Stimulated activated CD8-positive, alpha-beta memory T cell treated with anti-CD3 and anti-CD28 coated beads, Interleukin-7, amount 100 ng/mL, for 1 hour (primary cell): Measurements from ENCODE around the gene CDK5R2.
A peak's percentile ranks its signal among the peaks of the same experiment; 100 is the strongest.

Experiments
- DNase-seq, 2 donors: peaks; one replicate each; pipeline ENCODE4 v3.0.0-alpha.2; 2020; ENCODE audit warnings: low read depth in 2 of 2

The CDK5R2 gene

DNA sequence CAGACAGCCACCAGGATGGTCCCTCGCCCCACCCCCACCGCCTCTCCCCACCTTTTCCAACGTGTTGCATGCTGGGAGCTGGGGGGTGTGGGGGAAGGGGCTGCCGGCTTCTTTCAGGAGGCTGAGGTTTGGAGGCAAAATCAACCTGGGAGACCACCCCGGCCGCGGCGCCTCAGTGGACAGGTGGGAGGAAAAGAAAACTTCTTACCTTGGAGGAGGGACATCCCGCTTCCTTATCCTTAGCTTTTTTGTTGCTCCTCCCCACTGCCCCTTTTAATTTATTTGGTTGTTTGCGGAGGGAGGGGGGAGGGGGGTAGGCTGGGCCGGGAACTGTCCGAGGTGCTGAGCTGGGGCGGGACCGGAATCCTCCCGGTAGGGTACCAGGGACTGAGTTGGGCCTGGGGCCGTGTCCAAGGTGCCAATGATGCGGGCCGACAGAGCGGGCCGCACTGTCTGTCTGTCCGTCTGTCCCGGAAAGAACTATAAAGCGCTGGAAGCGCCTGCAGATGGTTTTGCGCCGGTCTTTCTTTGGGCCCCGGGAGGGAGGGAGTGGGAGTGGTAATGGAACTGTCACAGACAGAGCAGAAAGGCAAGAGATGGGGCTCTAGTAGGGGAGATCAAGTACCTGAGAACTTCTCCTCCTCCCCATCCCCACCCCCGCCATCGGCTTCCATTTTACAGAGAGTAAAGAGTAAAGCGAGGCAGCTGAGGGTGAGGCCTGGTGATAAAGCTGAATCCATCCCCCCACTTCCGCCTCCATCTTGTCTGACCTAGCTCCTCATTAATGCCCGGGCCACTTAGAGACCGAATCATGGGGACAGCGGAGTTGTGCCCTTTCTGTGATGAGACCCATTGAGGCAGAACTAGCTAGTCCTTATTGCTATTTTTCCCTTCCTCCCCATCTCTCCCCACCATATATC is 2.4 kb downstream of the CDK5R2 start:
- no peak for DNase-seq

DNA sequence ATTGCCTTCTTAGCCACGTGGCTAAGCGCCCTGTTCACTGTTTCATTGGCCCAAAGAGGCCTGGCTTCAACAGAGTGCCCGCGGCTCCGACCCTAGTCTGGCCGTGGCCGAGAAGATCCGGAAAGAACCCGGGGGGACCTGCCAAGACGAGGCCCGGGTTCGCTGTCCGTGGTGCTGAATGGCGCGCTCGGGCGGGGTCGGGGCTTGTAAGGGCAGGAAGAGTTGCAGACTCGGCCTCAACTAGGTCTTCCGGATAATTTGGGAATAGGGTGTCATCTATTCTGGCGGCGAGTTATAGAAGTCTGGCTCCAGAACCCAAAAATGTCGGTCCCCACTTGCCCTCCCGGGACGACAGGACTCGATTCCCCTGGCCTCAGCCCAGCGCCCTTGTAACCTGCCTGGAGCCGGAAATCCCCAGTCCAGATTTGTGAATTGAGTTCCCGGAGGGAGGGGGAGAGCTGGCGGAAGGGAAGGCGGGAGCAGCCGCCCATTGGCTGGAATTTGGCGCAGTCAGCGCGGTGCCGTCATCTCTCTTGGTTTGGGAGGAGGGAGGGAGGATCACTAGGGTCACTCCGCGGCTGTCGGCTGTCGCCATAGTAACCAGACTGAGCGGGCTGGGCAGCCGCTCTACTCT is 3.5 kb downstream of the CDK5R2 start:
- DNase-seq: peak; percentile 23 to 37

DNA sequence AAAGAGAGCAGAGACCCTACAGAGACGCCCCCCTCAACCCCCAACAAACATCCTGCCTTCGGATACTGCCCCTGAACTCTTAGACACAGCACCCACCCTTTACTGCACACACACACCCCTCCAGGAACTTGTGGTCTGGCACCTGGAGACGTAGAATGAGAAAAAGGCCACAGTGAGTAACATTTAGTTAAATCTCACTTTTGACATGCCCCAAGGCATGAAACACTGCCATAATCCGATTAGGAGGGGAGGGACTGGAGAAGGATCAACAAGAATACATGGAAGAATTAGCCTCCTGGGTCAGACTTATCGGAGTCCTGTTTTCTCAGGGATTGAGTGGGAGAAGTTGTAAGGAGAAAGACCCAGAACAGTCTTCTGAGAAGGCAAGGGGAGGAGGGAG is 4.1 kb downstream of the CDK5R2 start:
- DNase-seq: no peak

DNA sequence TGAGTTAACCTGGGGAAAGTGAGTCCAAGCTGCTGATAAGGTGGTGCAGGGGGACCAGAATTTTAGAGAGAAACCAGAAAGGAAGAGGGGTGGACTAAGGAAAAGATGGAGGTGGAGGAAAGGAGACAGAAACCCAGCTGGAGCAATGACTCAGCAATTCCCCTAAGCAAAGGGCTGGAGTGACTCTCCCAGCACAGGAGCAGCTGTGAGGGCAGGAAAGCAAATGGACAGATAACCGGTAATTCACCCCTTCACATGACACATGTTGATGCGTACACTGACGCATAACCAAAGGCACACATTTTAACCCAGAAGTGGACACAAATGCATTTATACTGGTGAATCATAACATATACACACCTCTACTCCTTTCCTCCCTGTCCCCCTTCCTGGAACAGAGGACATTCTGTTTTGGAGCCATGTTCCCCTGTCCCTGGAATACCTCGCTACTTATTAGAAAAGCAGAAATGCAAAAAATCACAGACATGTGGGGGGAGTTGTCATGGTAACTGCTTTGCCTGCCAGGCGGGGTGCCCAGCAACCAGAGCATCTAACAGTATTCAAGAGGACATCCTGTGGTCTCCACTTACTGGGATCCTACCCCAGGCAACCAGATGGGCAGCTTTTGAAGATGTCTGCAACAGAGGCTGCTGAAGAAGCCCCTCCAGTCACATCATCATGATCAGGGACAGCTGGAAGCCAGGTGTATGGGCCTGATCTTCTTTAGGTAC is 4.7 kb downstream of the CDK5R2 start:
- no peak for DNase-seq

DNA sequence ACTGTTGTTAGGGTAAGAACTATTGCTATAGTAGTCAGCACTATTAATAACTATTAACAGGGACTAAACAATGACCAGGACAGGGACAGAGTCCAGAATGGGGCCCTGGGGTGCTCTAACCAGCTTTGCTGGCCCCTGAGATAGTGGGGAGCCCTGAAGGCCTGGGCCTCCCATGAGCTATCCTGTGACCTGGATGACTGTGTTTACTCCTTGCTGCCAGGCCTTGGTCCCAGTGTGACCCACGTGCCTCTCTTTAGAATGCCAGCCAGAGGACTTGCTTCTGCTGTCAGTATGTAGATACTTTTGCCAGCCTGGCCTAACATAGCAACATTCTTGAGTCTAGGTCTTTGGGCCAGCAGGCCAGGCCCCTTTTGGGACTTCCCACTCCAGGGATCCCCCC is 11.4 kb downstream of the CDK5R2 start:
- no peak for DNase-seq

DNA sequence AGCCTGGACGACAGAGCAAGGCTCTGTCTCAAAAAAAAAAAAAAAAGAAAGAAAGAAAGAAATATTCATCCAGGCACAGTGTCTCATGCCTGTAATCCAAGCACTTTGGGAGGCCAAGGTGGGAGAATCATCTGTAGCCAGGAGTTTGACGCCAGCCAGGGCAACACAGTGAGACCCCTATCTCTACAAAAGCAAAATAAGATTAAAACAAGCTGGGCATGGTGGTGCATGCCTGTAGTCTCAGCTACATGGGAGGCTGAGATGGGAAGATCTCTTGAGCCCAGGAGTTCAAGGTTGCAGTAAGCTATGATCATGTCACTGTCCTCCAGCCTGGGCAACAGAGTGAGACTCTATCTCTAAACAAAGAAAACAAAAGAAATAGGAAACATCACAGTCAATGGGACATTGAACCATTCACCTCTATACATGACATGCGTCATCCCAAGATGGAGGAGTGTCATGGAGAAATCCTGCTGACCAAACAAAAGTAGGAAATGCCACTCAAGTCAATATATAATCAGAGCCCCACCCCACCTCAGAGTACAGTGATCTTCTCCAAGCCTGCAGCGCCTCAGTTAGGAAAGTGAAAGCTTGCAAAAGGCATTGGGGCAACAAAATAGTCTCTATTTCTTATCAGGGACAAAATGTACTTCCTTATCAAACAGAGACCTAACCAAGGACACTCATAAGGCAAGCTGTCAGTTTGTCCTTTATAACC is 15.8 kb downstream of the CDK5R2 start:
- DNase-seq: no peak

DNA sequence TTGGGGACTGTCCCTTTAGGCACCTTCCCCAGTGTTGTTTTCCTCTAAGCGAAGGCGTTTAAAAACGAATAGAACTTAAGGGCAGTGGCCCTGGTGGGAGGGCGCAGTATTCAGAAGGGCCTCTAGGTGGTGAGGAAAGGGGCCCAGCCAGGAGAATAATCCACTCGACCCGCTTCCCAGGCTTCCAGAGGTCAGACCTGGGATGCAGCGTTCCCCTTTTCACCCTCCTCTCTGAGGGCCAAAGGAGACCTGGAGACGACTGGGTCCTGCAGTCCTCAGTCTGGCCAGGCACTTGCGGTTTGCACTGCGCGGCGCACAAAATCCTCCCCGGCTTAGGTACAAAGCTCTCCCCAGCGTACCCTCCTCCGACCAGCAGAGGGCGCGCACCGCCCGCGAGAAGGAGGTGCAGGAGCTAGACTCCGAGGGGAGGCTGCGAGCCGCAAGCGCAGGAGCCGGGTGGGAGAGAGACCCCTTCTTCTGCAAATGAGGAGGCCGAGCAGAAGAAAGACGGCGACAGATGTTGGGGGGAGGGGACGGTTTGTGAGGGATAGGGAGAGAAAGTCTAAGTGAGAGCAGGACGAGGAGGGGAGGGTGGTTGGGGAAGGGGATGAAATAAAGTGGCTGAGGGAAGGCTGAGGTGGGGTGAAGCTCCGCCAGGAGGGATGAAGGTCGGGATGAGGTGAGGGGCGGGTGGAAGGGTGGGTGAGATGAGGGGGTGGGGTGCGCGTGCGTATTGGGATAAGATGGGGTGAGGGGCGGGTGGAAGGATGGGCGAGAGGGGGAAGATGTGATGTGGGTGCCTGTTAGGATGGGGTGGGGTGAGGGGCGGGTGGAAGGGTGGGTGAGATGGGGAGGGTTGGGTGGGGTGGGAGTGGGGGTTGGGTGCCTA is 20.6 kb downstream of the CDK5R2 start:
- DNase-seq: peak; percentile 63 to 68

DNA sequence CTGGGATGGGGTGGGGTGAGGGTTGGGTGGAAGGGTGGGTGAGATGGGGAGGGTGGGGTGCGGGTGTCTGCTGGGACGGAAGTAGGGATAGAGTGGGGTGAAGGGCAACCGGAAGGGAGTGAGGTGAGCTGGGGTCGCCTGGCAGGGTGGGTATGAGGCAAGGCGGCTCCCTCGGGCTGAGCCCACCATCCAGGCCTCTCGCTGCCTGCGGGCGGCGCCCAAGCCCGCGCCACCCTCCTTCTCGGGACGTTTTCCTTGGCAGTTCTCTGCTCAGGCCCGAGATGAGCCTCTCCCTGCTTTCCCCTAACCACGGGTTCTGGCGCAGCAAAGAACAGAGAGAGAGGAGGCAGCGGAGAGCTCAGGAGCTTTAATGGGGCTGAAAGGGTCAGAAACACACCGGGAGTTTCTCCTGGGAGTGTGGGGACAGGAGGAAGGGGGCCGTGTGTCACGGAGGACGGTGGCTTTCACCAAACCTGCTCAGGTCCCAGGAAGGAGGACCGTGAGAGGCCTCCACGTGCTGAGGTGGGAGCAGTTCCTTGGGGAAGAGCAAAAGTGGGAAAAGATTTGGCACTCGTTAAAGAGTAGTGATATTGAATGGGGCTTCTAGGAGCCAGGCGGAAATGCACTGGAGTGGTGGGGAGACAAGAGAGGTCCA is 21.4 kb downstream of the CDK5R2 start:
- no peak for DNase-seq

DNA sequence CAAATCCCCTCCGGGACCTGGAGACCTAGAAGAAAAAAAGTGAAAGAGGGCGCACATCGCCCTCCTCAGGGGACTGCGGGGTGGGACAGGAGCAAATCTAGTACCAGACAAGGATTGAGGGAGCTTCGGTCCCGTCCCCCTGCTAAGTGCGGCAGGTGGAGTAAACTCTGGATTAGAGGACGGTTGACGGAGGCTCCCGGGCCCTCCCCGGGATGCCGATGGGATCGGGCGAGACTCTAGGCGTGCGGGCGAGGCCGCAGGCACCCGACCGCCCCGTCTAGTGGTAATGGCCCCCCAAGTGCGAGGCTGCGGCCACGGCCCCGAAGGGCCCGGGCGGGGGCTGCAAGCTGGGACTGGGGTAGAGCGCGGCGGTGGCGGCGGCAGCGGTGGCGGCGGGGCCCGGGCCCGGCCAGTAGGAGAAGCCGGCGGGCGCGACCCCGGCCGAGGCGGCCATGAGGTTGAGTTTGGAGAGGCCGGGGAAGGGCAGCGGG is 22.0 kb downstream of the CDK5R2 start:
- DNase-seq: no peak

DNA sequence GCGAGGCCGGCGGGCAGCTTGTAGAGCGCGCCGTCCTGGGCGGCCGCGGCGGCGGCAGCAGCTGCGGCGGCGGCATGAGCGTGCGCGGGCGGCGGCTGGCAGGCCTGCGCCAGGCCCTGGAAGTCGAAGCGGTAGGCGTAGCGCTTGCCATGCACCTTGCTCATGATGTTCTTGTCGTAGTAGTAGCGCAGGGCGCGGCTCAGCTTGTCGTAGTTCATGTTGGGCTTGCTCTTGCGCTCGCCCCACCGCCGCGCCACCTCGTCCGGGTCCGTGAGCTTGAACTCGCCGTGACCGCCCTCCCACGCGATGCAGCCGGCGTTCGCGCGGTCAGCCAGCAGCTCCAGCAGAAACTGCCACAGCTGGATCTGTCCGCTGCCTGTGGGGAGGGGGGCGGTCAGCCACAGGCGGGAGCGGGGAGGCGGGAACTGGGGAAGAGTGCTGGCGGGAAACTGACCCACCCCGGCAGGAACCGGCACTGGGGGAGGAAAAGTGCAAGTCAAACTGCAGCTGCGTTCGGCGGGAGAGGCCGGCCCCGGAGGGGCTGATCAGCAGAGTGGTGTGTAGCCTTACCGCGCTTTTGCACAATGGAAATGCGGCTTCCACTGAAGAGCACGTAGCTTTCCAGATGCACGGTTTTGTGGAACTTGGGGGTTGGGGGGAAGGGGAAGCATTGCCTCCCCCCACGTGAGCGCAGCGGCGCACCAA is 22.6 kb downstream of the CDK5R2 start:
- no peak for DNase-seq

DNA sequence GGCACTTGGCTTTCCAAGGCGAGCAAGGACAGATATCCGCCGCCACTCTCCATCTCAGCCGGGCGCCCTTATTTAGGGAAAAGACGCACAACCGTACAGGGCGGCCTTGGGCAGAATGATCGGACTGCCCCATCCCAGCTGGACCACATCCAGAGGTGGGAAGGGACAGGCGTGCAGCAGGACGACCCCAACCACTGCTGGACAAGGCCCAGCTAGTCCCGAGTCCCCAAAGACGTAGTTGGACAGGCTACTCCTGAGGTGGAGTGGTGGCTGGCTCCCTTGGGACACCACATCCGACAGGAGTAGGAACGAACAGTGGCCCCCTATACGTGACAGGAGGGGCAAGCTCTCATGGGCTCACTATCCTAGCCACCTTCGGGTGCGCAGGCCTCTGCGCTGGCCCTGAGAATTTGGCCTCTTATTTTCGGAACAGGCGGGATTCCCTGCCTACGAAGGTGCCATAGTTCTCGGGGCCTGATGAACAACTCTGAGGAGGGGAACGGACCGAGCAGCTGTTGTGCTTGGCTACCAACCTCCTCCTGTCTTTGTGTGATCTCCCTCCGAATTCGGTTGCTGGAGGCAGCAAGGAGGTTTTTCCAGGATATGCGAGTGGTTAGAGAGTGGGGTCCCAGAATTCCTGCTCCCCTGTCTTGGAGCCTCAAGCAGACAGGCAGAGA is 23.3 kb downstream of the CDK5R2 start:
- no peak for DNase-seq

DNA sequence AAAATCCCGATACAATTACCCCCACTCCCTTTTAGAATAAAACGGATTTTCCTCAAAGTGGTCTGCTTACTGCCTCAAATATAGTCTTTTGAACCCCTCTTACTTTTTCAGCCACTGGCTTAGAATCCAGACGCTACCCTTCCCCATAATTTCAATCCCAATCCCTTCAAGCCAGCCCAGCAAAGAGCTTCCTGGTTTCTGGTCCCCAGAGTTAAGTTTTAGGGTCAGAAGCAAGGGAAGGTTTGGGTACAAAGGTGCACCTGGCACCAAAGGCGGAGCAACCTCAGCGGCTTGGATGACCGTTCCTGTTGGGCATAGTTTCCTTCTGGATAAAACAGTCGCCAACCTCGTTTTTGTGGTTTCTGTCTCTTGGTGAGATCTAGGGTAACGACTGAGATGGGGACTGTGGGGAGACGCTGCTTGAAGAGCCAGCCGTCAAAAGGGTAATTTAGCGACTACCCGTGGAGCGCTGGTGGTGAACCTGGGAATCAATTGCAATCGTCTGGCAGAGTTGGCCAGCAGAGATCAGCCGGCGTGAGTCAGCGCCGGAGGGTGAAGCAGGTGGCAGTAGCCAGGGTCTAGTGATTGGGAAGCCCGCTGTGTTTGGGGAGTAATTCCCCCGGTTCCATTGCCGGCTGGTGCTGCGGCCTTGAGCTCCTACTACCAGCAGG is 23.9 kb downstream of the CDK5R2 start:
- DNase-seq: no peak

DNA sequence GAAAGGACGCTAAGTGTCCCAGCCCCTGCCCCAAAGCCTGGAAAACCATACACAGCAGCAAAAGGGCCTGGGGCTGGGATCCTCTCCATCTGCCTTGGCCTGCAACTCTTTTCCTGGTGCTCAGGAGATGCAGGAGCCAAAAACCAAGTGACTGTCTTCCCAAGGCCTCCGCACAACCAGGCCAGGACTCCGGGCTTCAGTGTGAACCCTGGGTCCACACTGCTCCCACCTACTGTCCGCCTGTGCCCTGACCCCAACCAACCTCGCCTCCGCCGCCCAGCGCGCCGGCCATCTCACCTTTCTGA is 24.4 kb downstream of the CDK5R2 start:
- DNase-seq: no peak

DNA sequence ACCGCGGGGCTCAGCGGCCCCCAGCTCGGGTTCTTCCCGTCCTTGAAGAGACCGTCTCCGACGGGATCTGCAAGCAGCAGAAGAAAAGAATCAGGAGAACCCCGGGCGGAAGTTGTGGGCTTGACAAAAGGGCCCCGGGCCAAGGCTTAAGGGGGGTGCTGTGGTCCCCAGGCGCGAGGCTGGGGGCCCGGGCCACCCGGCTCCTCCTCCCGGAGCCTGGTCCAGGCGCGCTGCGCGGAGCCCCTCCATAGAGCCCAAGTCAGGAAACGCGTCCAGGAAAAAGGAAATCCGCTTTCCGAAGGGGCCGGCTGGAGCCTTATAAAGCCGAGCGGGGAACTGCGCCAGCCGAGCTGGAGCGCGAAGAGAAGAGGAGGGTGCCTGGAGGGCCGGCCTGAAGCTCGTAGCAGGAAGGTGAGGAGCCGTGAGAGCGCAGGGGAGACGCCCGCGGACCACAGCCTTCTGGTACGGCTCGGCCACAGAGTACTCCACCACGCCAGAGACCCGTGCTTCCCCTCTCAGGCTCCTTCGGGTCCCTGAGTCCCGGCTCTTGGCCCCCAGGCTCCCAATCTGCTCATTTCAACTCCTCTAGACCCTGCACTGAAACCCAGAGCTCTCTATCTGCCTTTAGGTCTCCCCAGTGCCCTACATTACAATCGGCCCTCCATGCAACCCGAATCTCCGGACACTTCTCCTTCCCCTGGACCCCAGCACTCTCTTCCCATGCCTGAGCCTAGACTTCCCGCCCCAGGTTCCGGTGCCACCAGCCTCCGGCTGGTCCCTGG is 25.0 kb downstream of the CDK5R2 start:
- no peak for DNase-seq

DNA sequence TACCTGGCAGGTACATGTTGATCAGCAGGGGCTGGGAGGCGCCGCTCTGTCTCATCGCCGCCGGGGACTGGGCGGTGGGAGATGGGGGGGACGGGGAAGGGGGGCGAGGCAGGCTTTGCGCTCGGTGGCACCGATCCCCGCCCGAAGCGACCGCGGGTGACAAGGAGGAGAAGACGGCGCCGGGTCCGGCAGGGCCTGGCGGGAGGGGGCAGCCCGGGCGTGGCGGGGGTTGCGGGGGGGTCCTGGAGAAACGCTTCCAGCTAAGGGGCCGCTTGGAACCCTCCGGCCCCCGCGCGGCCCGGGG is 25.5 kb downstream of the CDK5R2 start, which contains the start of gene FEV:
Gene FEV (minus strand): TSS at position 164 of the 304 bp plus-strand sequence. CDS start 109 bp downstream, at position 55.
- DNase-seq: no peak

DNA sequence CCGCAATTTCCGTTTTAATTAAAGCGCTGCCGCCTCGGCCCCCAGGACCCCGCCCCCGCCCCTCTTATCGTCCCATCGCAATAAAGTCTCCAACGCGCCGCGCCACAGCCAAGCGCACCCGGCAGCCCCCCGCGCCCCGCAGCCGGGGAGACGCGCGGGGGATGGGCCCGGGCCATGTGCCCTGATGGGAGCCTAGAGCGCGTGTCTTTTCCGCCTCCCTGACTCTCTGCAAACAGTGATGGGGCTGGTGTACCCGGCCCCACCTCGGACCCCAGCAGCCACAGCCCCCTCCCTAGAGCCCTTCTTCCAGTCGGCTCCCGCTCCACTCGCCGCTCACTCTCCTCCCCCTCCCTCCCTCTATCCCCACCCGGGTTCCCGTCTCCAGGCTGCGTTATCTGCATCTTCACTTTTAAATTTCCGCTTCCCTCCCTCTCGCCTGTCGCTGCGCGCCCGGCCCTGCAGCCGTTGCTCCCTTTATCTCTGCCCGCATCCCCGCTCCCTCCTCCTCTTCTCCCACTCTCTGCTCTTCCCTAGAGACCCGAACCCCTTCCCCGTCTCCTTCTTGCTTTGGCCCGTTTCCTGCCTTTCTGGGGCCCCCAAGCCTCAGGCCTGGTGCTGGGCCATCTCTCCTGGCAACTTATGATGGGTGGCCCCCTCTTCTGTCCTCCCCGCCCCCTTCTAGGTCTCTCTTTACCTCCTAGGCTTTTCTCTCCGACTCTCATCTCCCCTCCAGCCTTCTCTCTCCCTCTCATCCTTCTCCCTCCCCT is 26.0 kb downstream of the CDK5R2 start:
- DNase-seq: no peak

DNA sequence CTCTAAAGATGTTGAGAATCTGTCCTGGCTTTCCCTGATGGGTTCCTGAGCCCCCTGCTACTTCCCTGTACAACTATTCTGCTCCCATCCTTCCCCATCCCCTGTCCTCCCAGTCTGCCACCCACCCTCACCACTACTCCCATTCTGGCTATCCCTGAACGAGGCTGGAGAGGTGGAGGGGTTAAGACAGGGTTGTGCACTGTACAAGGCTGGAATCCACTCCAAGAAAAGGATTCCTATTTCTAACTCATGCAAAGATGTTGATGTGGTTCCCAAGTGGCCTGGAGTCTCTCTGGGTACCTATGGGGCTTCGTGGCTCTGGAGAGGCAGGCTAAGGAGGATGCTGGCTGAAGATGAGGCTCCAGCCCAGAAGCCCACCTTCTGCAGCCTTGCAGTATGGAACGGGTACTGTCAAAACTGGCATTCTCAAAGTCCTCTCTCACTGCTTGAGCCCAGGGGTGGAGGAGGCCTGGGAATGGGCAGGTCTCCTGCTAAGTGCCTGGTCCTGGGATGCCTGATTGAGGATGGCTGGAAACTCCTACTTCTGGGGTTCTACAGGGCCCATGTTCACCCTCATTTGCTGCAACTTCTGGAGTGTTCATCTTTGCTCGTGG is 26.8 kb downstream of the CDK5R2 start:
- DNase-seq: no peak
